MM.1S (cell line): ENCODE data around the gene VPREB1.

Source experiments
- CTCF ChIP-seq: fragments of 300-600 bp; sonication (generic); IDR thresholded peaks from 2 replicates; pipeline ENCODE4 v1.5.1; 2016; ENCODE audit warnings: antibody characterized with exemption, low read length, mixed read lengths
- EZH2 ChIP-seq: fragments of 300-600 bp; sonication (generic); optimal IDR thresholded peaks from 2 replicates; pipeline ENCODE3; 2017; ENCODE audit warnings: low read depth, mild to moderate bottlenecking, antibody characterized with exemption, low read length, mixed read lengths
- EZH2phosphoT487 ChIP-seq: fragments of 300-600 bp; sonication (generic); IDR thresholded peaks from 2 replicates; pipeline ENCODE4 v1.6.1; 2018; ENCODE audit warnings: antibody characterized with exemption, low read length

GRCh38 chr22:22228421-22228820 lies 16.2 kb upstream of the VPREB1 start:
- TF ChIP-seq CTCF (no peak), EZH2 (no peak), EZH2phosphoT487 (no peak)
